Astrocyte of the spinal cord (primary cell): ENCODE measurements around the gene TTLL1.

ENCODE experiments used
- DNase-seq: peaks from one replicate; pipeline ENCODE4 v3.0.0; 2011; ENCODE audit warnings: low read depth, low spot score
- H3K4me3 ChIP-seq: 2 replicates; pipeline ENCODE4 v1.5.1; 2011; ENCODE audit warnings: low read depth, mild to moderate bottlenecking, low read length, moderate library complexity
- CTCF ChIP-seq: IDR thresholded peaks from 2 replicates; pipeline ENCODE4 v1.5.1; 2012; ENCODE audit warnings: low read depth, mild to moderate bottlenecking, low read length, inconsistent platforms
- in situ Hi-C: cut with HindIII; loops from 2 replicates; pipeline ENCODE4 v1.10.0; 2017; ENCODE audit warnings: low sequenced_read_pairs

The TTLL1 gene

GRCh38 chr22:42992092-42992491 is 97.1 kb downstream of the TTLL1 start:
- TF ChIP-seq CTCF = no peak
- in situ Hi-C loops = no loop called here
- DNase-seq = no peak
- no peak overlapping the region for H3K4me3 ChIP-seq

- no peak overlapping the region for H3K4me3 ChIP-seq
- peak; percentile 88 for DNase-seq
- TF ChIP-seq CTCF = no peak
- in situ Hi-C loops = no loop called here
These were observed 98.1 kb downstream of the TTLL1 start for GRCh38 chr22:42991010-42991651.

GRCh38 chr22:42990131-42990838 is 98.9 kb downstream of the TTLL1 start:
- DNase-seq = peak; percentile 85
- TF ChIP-seq CTCF = peak; percentile 61
- in situ Hi-C loops = no loop called here

More at GRCh38 chr22:42990131-42990838, 98.9 kb downstream of the TTLL1 start:
- no peak overlapping the region for H3K4me3 ChIP-seq
